ENCODE measurements around the gene PADI2. TPM values are rescaled to one million over a fixed set of nuclear protein-coding genes. Genes with fewer than 3 reads are reported as not detected.

Gene PADI2
- total and polyA plus RNA-seq, 2 experiments from 2014 or later, result 1.7 to 4.3 TPM

DNA sequence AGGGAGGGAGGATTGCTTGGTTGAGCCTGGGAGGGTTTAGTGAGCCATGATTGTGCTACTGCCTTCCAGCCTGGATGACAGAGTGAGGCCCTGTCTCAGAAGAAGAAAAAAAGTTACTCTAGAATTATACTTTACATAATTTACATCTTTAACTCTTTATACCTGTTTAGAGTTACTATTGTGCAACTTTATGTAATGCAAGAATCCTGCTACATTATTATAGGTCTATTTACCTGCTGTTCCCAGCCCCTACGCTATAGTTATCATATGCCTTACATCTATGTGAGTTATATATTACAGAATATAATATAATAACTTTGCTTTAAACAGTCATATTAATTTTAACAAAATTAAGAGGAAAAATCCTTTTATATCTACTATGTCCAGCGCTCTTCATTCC is 79.7 kb downstream of the PADI2 start:
- Histone ChIP-seq H3K4me3 (no peak overlapping the region), H3F3A (replicated peaks; ENCODE audit: low read depth) (no peaks in the 10 kb centered on the region; the same call in 1 of the 2 replicates), H3K36me3 (ENCODE audit: insufficient read depth) (peaks cover 31% of the 10 kb centered on the region), H3K4me2 (no peak overlapping the region), H3K27me3 (ENCODE audit: insufficient read depth) (no peaks in the 10 kb centered on the region), H2AFZ (no peak overlapping the region), H3K79me2 (replicated peaks; ENCODE audit: insufficient read depth) (peaks cover 7% of the 10 kb centered on the region; the same call in 1 of the 2 replicates), H3K4me1 (ENCODE audit: insufficient read depth) (peaks cover 12% of the 10 kb centered on the region), H4K20me1 (replicated peaks; ENCODE audit: insufficient read depth) (peaks cover 3% of the 10 kb centered on the region), H3K9me2 (ENCODE audit: insufficient read depth) (no peaks in the 10 kb centered on the region), H3K27ac (ENCODE audit: low read depth) (no peak overlapping the region)
- DNase-seq (ENCODE audit: low spot score) (no peak), ATAC-seq (no peak)
- no peaks in the 10 kb centered on the region for H3K9me3 Mint-ChIP-seq
- no peak overlapping the region for H3K4me3 Mint-ChIP-seq
- H3K27me3 Mint-ChIP-seq (ENCODE audit: insufficient read depth, low read depth, poor library complexity), result no peaks in the 10 kb centered on the region
- H3K36me3 Mint-ChIP-seq (ENCODE audit: low read depth), result peaks cover 37% of the 10 kb centered on the region; the same call in 2 of the 3 replicates
- TF ChIP-seq EZH2phosphoT487 (IDR thresholded peaks at IDR 0.05; ENCODE audit: unreplicated experiment), result no peak
- no peak for TF ChIP-seq ZNF114 (CRISPR knock-in tag; IDR thresholded peaks at IDR 0.05)
- no peak for TF ChIP-seq NANOG (IDR thresholded peaks at IDR 0.05; ENCODE audit: borderline replicate concordance)
- TF ChIP-seq ZNF331 (CRISPR knock-in tag; IDR thresholded peaks at IDR 0.05; ENCODE audit: low read depth), result no peak
- TF ChIP-seq REST (IDR thresholded peaks at IDR 0.05; ENCODE audit: unreplicated experiment), result no peak
- no peak for TF ChIP-seq POLR2AphosphoS5 (IDR thresholded peaks at IDR 0.05; ENCODE audit: low read depth)
- no peak for TF ChIP-seq EZH2 (IDR thresholded peaks at IDR 0.05; ENCODE audit: low read depth, unreplicated experiment)
- TF ChIP-seq, protein P1, sequence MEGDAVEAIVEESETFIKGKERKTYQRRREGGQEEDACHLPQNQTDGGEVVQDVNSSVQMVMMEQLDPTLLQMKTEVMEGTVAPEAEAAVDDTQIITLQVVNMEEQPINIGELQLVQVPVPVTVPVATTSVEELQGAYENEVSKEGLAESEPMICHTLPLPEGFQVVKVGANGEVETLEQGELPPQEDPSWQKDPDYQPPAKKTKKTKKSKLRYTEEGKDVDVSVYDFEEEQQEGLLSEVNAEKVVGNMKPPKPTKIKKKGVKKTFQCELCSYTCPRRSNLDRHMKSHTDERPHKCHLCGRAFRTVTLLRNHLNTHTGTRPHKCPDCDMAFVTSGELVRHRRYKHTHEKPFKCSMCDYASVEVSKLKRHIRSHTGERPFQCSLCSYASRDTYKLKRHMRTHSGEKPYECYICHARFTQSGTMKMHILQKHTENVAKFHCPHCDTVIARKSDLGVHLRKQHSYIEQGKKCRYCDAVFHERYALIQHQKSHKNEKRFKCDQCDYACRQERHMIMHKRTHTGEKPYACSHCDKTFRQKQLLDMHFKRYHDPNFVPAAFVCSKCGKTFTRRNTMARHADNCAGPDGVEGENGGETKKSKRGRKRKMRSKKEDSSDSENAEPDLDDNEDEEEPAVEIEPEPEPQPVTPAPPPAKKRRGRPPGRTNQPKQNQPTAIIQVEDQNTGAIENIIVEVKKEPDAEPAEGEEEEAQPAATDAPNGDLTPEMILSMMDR (conservative IDR thresholded peaks at IDR 0.05; ENCODE audit: low read depth in 2 of 2), result no peak
- TF ChIP-seq JUNB (IDR thresholded peaks at IDR 0.05; ENCODE audit: unreplicated experiment), result no peak
- TF ChIP-seq, protein P2, sequence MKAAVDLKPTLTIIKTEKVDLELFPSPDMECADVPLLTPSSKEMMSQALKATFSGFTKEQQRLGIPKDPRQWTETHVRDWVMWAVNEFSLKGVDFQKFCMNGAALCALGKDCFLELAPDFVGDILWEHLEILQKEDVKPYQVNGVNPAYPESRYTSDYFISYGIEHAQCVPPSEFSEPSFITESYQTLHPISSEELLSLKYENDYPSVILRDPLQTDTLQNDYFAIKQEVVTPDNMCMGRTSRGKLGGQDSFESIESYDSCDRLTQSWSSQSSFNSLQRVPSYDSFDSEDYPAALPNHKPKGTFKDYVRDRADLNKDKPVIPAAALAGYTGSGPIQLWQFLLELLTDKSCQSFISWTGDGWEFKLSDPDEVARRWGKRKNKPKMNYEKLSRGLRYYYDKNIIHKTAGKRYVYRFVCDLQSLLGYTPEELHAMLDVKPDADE (IDR thresholded peaks at IDR 0.05), result no peak
- TF ChIP-seq, protein P3, sequence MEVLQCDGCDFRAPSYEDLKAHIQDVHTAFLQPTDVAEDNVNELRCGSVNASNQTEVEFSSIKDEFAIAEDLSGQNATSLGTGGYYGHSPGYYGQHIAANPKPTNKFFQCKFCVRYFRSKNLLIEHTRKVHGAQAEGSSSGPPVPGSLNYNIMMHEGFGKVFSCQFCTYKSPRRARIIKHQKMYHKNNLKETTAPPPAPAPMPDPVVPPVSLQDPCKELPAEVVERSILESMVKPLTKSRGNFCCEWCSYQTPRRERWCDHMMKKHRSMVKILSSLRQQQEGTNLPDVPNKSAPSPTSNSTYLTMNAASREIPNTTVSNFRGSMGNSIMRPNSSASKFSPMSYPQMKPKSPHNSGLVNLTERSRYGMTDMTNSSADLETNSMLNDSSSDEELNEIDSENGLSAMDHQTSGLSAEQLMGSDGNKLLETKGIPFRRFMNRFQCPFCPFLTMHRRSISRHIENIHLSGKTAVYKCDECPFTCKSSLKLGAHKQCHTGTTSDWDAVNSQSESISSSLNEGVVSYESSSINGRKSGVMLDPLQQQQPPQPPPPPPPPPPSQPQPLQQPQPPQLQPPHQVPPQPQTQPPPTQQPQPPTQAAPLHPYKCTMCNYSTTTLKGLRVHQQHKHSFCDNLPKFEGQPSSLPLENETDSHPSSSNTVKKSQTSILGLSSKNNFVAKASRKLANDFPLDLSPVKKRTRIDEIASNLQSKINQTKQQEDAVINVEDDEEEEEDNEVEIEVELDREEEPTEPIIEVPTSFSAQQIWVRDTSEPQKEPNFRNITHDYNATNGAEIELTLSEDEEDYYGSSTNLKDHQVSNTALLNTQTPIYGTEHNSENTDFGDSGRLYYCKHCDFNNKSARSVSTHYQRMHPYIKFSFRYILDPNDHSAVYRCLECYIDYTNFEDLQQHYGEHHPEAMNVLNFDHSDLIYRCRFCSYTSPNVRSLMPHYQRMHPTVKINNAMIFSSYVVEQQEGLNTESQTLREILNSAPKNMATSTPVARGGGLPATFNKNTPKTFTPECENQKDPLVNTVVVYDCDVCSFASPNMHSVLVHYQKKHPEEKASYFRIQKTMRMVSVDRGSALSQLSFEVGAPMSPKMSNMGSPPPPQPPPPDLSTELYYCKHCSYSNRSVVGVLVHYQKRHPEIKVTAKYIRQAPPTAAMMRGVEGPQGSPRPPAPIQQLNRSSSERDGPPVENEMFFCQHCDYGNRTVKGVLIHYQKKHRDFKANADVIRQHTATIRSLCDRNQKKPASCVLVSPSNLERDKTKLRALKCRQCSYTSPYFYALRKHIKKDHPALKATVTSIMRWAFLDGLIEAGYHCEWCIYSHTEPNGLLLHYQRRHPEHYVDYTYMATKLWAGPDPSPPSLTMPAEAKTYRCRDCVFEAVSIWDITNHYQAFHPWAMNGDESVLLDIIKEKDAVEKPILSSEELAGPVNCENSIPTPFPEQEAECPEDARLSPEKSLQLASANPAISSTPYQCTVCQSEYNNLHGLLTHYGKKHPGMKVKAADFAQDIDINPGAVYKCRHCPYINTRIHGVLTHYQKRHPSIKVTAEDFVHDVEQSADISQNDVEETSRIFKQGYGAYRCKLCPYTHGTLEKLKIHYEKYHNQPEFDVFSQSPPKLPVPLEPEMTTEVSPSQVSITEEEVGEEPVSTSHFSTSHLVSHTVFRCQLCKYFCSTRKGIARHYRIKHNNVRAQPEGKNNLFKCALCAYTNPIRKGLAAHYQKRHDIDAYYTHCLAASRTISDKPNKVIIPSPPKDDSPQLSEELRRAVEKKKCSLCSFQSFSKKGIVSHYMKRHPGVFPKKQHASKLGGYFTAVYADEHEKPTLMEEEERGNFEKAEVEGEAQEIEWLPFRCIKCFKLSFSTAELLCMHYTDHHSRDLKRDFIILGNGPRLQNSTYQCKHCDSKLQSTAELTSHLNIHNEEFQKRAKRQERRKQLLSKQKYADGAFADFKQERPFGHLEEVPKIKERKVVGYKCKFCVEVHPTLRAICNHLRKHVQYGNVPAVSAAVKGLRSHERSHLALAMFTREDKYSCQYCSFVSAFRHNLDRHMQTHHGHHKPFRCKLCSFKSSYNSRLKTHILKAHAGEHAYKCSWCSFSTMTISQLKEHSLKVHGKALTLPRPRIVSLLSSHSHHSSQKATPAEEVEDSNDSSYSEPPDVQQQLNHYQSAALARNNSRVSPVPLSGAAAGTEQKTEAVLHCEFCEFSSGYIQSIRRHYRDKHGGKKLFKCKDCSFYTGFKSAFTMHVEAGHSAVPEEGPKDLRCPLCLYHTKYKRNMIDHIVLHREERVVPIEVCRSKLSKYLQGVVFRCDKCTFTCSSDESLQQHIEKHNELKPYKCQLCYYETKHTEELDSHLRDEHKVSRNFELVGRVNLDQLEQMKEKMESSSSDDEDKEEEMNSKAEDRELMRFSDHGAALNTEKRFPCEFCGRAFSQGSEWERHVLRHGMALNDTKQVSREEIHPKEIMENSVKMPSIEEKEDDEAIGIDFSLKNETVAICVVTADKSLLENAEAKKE (CRISPR knock-in tag; IDR thresholded peaks at IDR 0.05), result no peak
- TF ChIP-seq CREB1 (CRISPR knock-in tag; IDR thresholded peaks at IDR 0.05; ENCODE audit: low read depth), result no peak
- no peak for TF ChIP-seq STAT1 (IDR thresholded peaks at IDR 0.05; ENCODE audit: unreplicated experiment)
- H3K27ac Mint-ChIP-seq, result no peak overlapping the region
- no peaks in the 10 kb centered on the region for H3K4me1 Mint-ChIP-seq
